HG03045 (cell line): Measurements from ENCODE around the gene LRP1.

Experiments used
- ATAC-seq: cut with Tn5 transposase; IDR thresholded peaks from one replicate; pipeline ENCODE4 v1.9.1; 2021; ENCODE audit warnings: mild to moderate bottlenecking, moderate library complexity; ENCODE audit not compliant: unreplicated experiment

The LRP1 gene

DNA sequence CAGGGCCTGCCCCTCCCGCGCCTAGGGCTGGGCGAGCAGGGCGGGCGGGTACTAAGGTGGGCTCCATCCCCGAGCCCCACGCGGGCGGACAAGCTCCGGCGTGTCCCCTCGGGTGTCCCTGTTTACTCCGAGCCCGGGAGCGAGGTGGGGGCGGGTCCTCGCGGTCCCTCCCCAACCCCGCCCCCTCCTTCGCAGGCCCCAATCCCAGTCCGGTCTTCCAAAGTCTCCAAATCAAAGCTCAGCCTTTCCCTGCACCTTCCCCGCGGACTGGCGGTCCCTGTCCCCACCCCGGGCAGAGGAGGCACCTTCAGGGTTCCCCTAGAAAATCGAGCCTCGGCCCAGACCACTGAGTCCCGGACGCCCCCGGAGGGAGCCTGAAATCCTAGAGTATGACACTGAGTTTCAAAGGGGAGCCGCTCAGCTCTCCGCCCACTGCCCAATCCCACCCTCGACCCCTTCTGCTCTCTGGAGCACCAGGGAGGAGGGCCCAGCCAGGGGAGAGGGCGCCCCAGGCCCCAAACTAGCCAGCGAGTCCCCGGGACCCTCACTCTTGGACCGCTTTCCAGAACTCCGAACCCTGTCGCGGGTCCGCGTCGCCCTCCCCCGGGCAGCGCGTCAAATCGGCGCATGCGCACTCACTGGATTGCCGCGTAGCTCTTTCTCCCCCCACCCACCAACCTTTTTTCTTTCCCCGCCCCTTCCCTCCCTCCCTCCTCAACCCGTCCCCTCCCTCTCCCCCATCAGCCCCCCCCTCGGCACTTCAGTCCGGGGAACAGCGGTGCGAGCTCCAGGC is at the start of gene LRP1:
TSS of gene LRP1 (plus strand) at position 758 of the 793 bp plus-strand sequence. CDS start 482 bp downstream, outside the sequence.
- ATAC-seq: no peak

- ATAC-seq: peak; percentile 98
These were observed 49.5 kb upstream of the LRP1 start, which contains the start of gene NEMP1 for GRCh38 chr12:57078519-57079404. Gene NEMP1 (minus strand): TSS chr12:57078791. CDS start chr12:57078745, 46 bp downstream.

- no peak for ATAC-seq
These were observed 48.5 kb upstream of the LRP1 start for GRCh38 chr12:57079821-57080220.

DNA sequence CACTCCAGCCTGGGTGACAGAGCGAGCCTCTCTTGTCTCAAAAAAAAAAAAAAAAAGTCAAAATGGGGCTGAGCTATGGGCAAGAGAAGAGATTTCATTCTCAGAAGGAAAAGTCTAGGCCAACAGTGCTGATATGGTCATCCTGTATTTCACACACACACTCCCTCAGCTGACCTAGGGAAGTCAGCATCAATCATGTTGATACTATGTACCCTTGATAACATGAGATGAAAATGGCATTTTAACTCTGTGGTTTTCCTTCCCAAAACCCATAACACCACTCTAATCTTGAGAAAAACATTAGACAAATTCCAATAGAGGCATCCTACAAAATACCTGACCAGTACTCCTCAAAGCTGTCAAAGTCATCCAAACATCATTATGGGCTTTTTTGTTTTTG is 47.4 kb upstream of the LRP1 start:
- no peak for ATAC-seq

DNA sequence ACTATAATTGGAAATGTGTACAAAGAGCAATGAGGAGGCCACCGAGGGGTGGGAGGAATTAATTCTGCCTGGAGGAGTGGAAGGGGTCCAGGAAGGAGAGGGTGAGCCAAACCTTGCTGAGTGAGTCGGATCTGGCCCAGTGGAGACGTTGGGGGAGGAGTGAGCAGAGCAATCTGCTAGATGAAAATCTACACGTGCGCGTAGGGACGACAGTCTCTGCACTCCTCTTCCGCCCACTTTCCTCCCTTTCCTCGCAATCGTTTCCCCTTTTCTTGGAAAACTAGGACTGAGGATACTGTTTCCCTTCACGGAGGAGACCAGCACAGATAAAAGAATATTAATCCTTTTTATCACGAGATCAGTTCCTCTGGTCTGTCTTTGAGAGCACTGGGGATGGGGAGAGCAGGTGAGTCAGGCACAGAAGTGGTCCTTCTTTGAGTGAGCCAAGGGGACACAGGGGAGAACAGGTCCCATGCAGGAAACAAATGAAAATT is 42.2 kb upstream of the LRP1 start:
- no peak for ATAC-seq

DNA sequence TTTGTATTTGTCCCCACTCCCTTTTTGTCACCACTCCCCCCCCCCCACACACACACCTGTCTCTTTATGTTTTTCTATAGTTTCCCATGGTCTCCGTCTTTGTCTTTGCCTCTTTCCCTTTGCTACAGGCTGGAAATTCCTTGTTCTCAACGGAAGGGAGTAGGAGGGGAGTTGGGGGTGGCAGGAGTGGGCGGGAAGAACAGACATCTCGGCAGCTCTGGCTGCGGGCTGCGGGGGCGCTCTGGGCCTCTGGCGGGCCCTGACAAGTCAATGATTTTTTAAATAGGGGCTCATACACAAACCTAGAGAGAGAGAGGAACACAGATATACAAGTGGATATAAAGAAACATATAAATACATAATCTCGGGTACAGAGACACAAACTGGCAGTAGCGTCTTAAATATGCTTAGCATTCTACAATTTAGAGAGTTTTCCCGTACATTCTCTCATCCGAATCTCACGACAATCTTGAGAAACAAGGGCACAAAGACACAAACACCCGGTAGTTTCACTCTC is 41.7 kb upstream of the LRP1 start:
- ATAC-seq: no peak

GRCh38 chr12:57087010-57087690 is 41.1 kb upstream of the LRP1 start:
- ATAC-seq: peak; percentile 35

- peak; percentile 34 for ATAC-seq
These were observed 40.5 kb upstream of the LRP1 start for GRCh38 chr12:57087691-57088353.

- ATAC-seq: peak; percentile 57
These were observed 39.7 kb upstream of the LRP1 start, which contains the start of gene NAB2 for GRCh38 chr12:57088354-57089270. Gene NAB2 (plus strand): TSS chr12:57089114. CDS start chr12:57089272, 158 bp downstream.

DNA sequence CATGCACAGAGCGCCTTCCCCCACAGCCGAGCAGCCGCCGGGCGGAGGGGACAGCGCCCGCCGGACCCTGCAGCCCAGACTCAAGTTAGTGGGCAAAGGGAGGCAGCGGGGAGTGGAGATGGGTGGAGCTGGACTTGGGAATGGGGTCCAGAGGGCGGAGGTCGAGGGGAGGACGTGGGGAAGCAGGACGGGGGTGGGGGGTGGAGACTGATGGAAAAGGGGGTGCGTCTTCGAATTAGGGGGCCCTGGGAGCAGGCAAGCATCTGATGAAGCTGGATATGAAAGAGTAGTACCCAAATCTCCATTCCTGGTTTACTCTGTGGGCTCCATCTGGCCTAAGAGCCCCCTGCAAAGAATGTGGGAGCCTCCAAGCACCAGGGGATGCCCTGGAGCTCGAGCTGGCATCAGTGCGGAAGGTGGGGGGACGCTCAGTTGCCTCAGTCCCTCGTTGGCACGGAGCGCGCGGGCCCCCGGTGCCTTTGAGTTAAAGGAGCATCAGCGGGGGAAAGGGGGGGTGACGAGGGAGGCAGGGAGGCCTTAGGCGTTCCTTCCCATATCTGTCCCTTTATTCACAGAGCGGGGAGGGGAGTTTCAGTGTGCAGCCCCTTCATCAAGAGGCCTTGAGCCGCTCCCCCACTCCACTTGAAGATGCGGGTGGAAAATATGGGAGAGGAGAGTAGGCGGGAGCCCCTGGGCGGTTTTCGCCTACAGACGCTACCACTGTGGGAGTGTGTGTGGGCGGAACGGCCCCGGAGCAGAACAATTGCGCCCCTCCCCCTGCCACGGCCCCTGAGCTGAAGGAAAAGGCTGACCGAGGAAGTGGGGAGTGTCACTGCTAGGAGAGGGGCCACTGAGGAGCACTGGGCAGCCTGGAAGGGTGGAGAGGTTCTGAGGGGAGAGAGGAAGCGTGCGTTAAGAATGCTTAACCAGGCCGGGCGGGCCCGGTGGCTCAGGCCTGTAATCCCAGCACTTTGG is 38.7 kb upstream of the LRP1 start:
- no peak for ATAC-seq

- no peak for ATAC-seq
These were observed 37.8 kb upstream of the LRP1 start for GRCh38 chr12:57090490-57090889.

DNA sequence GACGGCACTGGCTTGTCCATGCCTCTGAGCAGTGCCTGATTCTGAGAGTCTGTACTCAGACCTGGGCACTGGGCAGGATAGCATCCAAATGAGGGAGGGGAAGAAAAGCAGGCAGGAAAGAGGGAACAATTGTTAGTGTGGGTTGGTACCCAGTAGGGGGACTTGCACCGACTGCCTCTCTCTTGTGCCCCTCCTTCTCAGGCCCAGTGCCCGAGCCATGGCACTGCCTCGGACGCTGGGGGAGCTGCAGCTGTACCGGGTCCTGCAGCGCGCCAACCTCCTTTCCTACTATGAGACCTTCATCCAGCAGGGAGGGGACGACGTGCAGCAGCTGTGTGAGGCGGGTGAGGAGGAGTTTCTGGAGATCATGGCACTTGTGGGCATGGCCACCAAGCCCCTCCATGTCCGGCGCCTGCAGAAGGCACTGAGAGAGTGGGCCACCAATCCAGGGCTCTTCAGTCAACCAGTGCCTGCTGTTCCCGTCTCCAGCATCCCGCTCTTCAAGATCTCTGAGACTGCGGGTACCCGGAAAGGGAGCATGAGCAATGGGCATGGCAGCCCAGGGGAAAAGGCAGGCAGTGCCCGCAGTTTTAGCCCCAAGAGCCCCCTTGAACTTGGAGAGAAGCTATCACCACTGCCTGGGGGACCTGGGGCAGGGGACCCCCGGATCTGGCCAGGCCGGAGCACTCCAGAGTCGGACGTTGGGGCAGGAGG is 37.2 kb upstream of the LRP1 start:
- no peak for ATAC-seq

- no peak for ATAC-seq
These were observed 36.4 kb upstream of the LRP1 start for GRCh38 chr12:57091638-57092528.

DNA sequence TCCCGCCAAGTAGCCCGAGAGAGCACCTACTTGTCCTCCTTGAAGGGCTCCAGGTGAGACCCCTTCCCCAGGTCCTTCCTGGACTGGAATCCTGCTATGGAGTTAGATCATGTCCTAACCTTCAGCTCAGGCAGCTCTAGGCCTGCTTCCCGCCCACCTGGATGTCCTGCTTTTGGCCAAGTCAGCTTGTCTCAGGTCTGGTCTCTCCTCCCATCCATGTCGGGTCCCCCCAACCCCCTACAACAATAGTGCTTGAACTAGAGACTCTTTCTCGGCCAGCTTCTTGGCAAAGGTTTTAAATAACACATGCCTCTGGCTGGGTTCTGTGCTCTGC is 35.8 kb upstream of the LRP1 start:
- no peak for ATAC-seq

DNA sequence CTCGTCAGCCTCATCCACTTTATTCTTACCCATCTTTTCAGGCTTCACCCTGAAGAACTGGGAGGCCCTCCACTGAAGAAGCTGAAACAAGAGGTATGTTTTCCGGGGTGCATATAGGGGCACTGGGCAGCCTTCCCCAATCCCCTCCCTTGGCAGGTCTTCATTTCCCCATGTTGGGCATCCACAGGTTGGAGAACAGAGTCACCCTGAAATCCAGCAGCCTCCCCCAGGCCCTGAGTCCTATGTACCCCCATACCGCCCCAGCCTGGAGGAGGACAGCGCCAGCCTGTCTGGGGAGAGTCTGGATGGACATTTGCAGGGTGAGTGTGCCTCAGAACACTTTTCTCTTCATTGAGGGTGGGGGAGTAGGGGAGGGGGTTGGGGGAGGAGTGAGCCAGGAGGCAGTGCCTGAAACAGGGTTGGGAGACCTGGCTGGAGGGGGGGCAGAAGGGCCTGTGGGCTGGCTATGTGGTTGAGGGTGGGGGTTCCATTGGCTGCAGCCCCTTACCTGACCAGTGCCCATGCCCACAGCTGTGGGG is 35.3 kb upstream of the LRP1 start:
- ATAC-seq: no peak
